Brain microvascular endothelial cell (primary cell): Measurements from ENCODE around the gene PCLO.

Source experiments
- DNase-seq: peaks from one replicate; pipeline ENCODE4 v3.0.0-alpha.2; 2020
- H3K27ac ChIP-seq: fragments of 250-450 bp; sonication (Bioruptor Pico); 2 replicates; pipeline ENCODE4 v1.5.1; 2020; ENCODE audit warnings: mild to moderate bottlenecking, moderate library complexity
- H3K27me3 ChIP-seq: fragments of 250-450 bp; sonication (Bioruptor Pico); replicated peaks from 2 replicates; pipeline ENCODE4 v1.5.1; 2020; ENCODE audit warnings: mild to moderate bottlenecking
- H3K36me3 ChIP-seq: fragments of 250-450 bp; sonication (Bioruptor Pico); replicated peaks from 2 replicates; pipeline ENCODE4 v1.5.1; 2020; ENCODE audit warnings: mild to moderate bottlenecking
- H3K4me3 ChIP-seq: 2 replicates; pipeline ENCODE4 v1.5.1; 2011; ENCODE audit warnings: low read depth, mild to moderate bottlenecking, control low read depth, low read length, moderate library complexity
- CTCF ChIP-seq: IDR thresholded peaks from 2 replicates; pipeline ENCODE4 v1.5.1; 2011; ENCODE audit warnings: low read depth, mild to moderate bottlenecking, moderate library complexity, low read length, control low read depth, inconsistent platforms; ENCODE audit errors: missing control alignments
- in situ Hi-C: cut with HindIII; loops from 2 replicates; pipeline ENCODE4 v1.10.0; 2017; ENCODE audit warnings: low sequenced_read_pairs, low pct_ligation_motif_present

Gene PCLO

GRCh38 chr7:83020161-83020560 lies 142.5 kb downstream of the PCLO start:
- no peak overlapping the region for H3K4me3 ChIP-seq
- in situ Hi-C loops = no loop called here
- H3K27ac ChIP-seq = no peak overlapping the region
- no peaks in the 10 kb centered on the region for H3K27me3 ChIP-seq
- TF ChIP-seq CTCF = no peak
- no peak for DNase-seq
- H3K36me3 ChIP-seq = no peaks in the 10 kb centered on the region

GRCh38 chr7:83015916-83016315 lies 146.8 kb downstream of the PCLO start:
- DNase-seq = no peak
- in situ Hi-C loops = no loop called here
- Histone ChIP-seq H3K27ac (no peak overlapping the region), H3K4me3 (no peak overlapping the region), H3K36me3 (no peaks in the 10 kb centered on the region), H3K27me3 (no peaks in the 10 kb centered on the region)
- no peak for TF ChIP-seq CTCF

- no peak overlapping the region for H3K4me3 ChIP-seq
- DNase-seq = no peak
- H3K27me3 ChIP-seq = no peaks in the 10 kb centered on the region
- H3K36me3 ChIP-seq = no peaks in the 10 kb centered on the region
- no peak for TF ChIP-seq CTCF
- no peak overlapping the region for H3K27ac ChIP-seq
- in situ Hi-C loops = no loop called here
Observed at GRCh38 chr7:83014546-83014945, 148.1 kb downstream of the PCLO start.

DNA sequence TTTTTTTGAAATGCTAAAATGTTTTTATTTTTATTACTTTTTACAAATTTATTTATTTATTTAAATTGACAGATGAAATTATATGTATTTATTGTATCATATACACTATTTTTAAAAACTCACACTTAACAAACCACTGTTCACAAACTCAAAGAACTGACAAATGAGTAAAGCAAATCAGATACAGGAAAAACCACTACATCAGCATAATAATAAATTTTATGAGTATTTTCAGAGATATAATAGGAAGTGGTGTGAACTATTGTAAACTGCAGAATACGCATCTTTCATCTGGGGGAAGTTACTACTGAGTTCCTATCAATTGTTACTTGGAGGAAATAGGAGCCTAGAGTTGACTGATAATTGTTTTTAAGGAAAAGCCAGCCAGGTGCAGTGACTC lies 150.7 kb downstream of the PCLO start:
- H3K27me3 ChIP-seq = no peaks in the 10 kb centered on the region
- H3K27ac ChIP-seq = no peak overlapping the region
- no peak overlapping the region for H3K4me3 ChIP-seq
- in situ Hi-C loops = no loop called here
- no peaks in the 10 kb centered on the region for H3K36me3 ChIP-seq
- no peak for TF ChIP-seq CTCF
- no peak for DNase-seq

DNA sequence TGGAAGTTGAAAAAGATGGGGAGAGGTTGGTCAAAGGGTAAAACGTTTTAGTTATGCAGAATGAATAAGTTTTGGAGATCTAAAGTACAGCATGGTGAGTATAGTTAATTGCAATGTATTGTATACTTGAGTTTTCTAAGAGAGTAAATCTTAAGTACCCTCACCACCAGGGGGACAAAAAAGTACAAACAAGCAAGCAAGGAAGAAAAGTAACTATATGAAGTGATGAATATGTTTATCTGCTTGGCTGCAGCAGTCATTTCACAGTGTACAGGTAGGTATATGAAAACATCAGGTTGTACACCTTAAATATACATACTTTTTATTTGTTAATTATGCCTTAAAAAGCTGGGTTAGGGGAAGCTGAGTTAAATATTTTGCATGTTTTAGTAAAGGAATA lies 157.3 kb downstream of the PCLO start:
- H3K4me3 ChIP-seq = no peak overlapping the region
- H3K27me3 ChIP-seq = no peaks in the 10 kb centered on the region
- no peak for DNase-seq
- in situ Hi-C loops = no loop called here
- TF ChIP-seq CTCF = peak; percentile 40
- no peak overlapping the region for H3K27ac ChIP-seq
- H3K36me3 ChIP-seq = no peaks in the 10 kb centered on the region

- in situ Hi-C loops = no loop called here
- peak; percentile 6 for DNase-seq
- H3K27me3 ChIP-seq = no peaks in the 10 kb centered on the region
- H3K4me3 ChIP-seq = no peak overlapping the region
- no peaks in the 10 kb centered on the region for H3K36me3 ChIP-seq
- no peak for TF ChIP-seq CTCF
- no peak overlapping the region for H3K27ac ChIP-seq
Observed at GRCh38 chr7:83001362-83002040, 161.2 kb downstream of the PCLO start.
